Measurements from ENCODE around the gene CHMP6.
"Not testable (repeated sequence)": the region's sequence is repeated elsewhere in the genome, so short reads cannot be mapped to it uniquely, and the experiment has no call there.

The CHMP6 gene

DNA sequence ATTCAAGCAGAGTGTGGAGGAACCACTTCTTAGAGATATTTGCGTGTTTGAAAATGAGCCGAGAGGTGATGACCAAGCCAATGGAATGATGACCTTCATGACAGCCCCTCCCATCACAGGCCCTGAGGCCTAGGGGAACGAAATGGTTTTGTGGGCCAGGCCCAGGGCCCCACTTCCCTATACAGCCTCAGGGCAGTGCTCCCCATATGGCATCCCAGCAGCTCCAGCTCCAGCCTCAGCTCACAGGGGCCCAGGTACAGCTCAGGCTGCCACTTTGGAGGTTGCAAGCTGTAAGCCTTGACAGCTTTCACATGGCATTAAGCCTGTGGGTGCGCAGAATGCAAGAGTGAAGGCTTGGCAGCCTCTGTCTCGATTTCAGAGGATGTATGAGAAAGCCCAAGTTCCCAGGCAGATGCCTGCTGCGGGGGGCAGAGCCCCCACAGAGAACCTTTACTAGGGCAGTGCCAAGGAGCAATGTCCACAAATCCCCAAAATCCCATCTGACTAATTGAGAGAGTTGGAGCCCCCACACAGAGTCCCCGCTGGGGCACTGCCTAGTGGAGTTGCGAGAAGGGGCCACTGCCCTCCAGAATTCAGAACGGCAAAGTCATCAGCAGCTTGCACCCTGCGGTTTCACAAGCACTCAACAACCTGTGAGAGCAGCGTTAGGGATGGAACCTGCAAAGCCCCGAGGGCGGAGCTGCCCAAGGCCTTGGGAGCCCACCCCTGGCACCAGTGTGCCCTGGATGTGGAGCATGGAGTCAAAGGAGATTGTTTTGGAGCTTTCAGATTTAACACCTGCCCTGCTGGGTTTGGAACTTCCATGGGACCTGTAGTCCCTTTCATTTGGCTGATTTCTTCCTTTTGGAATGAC lies 21.2 kb downstream of the CHMP6 start:
- no peak for DNase-seq (ENCODE audit: low read depth)

DNA sequence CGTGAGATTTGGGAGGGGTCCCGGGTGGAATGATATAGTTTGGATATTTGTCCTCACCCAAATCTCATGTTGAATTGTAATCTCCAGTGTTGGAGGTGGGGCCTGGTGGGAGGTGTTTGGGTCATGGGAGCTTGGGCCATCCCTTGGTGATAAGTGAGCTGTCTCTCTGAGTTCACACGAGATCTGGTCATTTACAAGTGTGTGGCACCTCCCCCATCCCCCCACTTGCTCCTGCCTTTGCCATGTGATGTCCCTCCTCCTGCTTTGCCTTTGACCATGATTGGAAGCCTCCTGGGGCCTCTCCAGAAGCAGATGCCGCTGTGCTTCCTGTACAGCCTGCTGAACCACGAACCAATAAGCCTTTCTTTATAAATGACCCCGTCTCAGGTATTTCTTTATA lies 22.0 kb downstream of the CHMP6 start:
- no peak for DNase-seq (ENCODE audit: low read depth)

DNA sequence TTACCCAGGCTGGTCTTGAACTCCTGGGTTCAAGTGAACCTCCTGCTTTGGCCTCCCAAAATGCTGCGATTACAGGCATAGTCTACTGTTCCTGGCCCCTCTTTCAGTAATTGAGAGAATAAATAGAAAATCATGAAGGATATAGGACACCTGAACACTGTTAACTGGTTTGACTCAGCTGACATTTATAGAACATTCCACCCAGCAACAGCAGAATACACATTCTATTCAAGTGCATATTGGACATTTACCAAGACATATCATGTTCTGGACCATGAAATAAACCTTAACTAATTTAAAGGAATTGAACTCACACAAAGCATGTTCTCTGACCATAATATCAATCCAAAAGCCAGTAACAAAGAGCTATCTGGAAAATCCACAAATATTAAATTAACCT lies 23.5 kb downstream of the CHMP6 start:
- no peak for DNase-seq (ENCODE audit: low read depth)

DNA sequence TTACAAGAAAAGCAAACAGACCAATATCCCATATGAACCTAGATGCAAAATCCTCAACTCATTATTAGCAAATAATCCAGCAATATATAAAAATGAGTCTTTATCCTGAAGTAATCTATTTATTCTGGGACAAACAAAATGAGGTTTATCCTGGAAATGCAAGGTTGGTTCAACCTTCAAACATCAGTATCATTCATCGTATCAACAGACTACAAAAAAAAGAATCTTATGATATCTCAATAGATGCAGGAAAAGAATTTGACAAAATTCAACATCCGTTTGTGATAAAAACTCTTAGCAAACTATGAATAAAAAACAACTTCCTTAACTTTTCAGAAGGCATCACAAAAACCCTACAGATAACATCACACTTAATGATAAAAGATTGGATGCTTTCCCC lies 24.9 kb downstream of the CHMP6 start:
- no peak for DNase-seq (ENCODE audit: low read depth)

DNA sequence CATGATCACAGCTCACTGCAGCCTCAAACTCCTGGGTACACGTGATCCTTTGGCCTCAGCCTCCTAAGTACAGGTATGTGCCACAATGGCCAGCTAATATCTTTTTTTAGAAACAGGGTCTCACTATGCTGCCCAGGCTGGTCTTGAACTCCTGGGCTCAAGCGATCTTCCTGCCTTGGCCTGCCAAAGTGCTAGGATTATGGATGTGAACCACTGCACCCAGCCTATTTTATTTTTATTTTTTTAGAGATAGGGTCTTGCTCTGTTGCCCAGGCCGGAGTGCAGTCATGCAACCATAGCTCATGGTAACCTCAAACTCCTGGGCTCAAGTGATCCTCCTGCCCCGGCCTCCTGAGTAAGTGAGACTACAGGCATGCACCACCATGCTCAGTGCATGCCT lies 25.7 kb downstream of the CHMP6 start:
- not testable (repeated sequence) for DNase-seq (ENCODE audit: low read depth)

DNA sequence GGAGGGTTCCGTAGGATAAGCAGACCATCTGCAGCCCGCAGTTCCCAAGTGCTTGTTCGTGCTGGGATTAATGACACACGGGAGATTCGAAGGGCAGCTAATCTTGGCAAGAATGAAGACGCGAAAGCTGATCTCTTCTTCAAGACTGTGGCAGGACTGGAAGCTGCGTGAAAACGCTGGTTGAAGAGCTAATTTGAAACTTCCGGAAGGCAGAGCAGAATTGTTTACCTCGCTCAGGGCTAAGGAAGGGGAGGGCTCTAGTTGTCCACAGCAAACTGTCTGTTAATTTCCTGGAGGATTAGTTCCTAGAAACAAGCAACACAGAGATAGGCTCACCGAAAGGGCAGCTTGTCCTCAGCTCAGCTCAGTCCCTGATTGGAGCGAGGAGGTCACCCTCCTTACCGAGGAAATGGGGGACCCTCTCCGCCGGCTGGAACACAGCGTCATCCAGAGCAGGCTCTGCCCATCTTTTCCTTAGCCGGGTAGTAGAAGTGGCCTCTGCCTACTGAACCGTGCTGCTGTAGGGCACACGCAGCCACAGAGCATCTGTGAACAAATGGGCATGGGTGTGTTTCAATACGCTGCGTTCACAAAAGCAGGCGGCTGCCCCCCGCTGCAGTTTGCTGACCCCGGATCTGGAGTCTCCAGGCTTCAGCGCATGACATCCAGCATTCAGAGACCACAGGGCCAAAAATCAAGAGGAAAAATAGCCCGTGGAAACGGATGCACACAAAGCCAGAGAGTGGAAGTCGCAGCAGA lies 26.6 kb downstream of the CHMP6 start:
- no peak for DNase-seq (ENCODE audit: low read depth)

DNA sequence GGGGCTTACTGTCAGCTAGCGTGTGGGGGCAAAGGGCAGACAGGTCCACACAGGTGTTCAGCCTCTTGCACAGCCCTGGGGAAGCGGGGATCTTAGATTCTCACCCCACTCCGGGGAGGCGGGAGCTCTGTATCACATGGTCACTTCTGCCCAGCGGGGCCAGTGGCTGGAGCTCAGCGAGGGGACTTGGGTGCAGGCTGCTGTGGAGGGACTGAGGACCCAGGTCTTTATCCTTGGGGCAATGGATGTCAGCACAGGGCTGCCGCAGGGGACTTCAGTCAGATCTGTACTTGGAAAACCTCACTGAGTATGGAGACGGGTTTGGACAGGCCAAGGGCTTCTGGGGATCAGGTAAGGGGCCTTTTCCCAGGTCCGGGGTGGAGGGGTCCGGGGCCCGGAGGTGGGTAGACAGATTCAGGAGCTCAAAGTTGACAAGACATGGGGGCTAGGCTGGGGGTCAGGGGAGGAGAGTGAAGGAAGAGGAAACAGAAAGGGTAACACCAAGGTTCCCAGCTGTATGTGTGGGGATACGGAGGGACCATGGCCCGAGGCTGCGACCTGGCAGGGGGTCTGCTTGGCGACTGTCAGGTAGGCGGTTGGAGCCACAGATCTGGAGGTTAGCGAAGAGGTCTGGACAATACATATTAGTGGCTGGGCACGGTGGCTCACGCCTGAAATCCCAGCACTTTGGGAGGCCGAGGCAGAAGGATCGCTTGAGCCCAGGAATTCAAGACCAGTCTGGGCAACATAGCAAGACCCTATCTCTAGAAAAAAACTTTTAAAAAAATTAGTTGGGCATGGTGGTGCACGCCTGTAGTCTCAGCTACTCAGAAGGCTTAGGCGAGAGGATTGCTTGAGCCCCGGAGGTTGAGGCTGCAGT lies 28.2 kb downstream of the CHMP6 start:
- DNase-seq (ENCODE audit: low read depth), result no peak

DNA sequence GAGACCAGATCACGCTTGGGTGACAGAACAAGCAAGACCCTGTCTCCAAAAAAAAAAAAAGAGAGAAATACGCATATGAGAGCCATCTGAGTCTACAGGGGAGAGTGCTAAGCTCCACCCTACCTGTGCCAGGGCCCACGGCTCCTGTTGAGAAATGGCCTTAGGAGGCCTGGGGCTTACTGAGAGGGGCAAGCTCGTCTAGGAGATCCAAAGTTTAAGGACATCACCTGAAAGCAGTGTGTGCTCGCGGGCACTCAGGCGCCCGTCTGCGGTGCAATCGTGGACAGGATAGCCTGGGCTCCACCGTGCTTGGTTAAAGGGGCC lies 28.8 kb downstream of the CHMP6 start:
- DNase-seq (ENCODE audit: low read depth), result no peak

DNA sequence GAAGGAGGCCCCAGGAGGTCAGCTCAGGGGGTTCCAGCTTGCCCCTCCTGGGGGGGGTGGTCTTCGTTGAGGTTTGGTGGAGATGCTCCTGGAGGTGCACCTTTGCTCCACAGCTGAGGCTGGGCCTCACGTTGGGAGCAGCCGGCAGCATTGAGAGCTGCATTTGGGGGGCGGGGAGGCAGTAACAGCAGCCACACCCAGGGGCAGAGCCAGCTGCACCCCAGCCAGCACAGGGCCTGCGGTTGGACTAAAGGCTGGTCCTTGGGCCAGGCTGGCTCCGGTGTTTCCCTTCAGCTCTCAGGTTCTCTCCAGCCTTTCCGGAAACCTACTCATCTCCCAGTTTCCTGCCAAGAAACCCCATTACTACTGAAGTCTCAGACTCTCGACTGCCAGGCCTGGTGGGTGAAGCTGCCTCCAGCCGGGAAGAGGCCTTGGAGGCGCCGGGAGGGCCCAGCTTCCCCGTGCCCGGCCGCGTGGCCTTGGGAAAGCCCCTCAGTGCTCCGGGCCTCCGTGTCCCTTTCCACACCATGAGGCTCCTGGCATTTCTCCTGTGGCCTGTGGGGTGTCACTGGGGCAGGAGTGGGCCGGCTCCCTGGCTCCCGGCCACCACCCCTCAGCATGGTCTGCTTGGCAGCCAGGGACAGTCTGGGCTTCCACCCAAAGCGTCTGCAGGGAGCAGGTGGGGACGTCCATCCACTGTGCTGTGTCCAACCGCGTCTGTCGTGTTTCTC lies 29.3 kb downstream of the CHMP6 start:
- DNase-seq (ENCODE audit: low read depth), result no peak

DNA sequence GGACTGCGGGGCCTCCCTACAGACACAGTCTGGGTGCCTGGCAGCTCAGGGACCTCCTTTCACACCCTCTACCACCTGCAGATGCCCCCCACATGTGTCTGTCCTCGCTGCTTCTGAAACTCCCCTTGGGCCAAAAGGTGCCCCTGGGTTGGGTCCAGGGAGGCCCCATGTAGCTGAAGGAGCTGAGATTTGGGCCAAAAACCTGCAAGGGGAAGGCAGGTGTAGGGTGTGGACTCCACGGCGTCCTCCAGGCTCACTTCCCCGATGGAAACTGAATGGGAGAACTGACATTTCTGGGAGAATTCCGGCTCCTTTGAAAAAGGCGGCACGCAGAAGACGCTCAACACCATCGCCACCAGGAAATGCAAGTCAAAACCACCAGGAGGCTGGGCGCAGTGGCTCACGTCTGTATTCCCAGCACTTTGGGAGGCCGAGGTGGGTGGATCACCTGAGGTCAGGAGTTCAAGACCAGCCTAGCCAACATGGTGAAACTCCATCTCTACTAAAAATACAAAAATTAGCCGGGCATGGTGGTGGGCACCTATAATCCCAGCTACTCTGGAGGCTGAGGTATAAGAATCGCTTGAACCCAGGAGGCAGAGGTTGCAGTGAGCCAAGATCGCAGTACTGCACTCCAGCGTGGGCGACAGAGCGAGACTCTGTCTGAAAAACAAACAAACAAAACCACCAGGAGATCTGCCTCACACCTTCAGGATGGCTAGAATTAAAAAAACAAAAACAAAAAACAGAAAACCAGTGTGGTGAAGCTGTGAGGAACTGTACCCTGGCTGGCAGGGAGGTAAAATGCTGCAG lies 30.1 kb downstream of the CHMP6 start:
- no peak for DNase-seq (ENCODE audit: low read depth)

DNA sequence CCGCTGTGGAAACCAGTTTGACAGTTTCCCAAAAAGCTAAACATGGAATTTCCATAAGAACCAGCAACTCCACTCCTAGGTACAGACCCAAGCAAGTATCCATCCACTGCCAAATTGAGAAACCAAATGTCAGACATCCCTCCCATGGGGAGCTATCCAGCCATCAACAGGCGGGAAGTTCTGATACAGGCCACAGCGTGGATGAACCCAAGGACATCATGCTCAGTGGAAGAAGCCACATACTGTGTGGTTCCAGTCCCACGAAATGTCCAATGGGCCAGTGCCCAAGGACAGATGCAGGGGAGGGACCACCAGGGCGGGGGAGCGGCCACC lies 30.7 kb downstream of the CHMP6 start:
- no peak for DNase-seq (ENCODE audit: low read depth)

DNA sequence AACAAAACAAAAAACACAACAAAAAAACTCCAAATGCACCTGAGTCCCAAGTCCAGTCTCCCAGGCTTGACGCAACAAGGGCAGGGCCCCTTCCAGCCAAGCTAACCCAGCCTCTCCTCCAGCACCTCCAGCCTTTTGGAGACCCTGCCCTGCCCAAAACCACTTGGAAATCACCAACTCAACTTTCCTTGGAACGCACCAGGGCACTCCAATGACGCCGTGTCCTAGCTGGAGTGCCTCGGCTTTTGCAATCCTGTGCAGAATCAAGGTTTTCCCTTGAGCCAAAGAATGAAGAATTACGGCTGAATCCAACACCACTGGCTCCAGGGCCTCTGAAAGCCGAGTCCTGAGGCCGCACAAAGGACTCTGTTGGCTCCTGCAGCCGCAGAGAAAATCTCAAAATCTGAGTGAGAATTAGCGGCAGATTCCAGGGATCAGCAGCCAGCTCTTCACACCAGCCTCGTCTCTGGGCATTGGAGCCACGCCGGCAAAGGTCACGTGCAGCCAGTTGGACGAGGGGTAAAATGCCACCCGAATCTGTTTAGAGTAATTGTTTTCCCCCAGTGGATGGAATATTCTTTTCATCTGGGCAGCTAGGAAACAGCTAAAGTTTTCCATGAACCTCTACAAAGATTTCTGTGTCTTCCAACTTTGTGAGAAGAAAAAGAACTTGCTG lies 33.6 kb downstream of the CHMP6 start:
- no peak for DNase-seq (ENCODE audit: low read depth)

DNA sequence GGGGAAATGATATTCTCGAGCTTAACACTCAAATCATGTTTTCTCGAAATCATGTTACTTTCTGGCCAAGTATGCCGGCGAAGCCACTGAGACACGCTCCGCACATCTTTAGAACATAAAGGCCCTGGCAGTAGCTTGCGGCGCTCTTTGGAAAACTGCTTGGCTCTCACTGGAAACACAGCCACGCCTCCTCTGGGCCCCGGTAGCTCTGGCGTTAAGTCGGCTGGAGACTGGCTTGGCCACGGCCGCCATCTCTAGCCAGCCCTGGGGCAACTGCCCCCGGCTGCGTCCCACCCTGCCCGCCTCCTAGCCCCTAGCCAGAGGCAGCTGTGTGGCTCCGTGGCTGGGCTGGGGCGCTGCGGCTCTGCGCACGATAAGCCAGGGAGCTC lies 34.1 kb downstream of the CHMP6 start:
- no peak for DNase-seq (ENCODE audit: low read depth)

DNA sequence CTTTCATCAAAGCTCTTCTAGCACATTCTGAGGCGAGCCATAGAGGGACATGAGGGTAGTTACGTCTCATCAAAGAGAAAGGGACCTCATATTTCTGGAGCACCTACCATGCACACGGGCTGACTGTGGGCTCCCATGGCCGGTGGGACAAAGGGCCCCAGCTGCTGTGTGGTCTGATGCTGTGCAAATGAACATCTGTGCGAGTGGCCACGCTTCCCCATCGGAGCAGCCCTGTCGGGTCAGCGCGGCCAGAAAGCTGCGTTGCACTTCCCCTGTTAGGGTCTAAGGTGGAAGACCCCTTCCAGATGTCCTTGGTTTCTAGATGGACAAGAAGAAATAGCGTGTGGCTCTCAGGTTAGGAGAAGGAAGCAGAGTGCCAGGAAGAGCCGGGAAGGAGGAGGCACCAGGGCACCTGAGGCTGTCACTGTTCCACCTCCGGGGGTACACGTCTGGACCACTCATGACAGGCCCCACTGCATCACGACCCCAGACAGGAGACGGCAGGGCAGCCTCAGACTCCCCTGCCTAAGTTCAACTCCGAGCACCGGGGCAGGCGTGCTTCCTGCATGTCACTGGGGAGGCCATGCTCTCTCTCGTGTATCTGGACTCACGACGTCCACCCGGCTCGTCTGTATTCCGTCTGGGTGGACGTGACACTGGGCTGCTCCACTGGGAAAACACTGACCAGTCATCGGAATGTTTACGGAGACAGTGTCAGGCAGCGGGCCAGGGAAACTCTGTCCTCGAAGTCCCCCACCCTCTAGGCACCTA lies 34.8 kb downstream of the CHMP6 start:
- no peak for DNase-seq (ENCODE audit: low read depth)

DNA sequence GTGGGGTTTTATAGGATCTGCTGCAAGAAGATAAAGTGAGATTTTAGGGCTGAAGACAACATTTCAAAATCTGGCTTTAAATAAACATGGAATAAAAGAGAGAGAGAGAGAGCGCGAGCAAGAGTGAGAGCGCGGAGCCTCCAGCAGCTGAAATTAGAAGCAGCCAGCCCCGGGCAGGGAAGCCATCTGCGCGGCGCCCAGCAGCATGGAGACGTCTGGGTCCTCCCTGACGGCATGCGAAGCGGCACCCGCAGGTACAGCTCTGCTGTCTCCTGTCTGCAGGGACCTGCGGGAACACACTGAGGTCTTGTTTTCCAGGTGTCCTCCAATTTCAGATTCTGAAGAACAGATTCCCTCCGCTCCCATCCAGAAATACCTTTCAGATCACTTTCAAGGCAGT lies 35.4 kb downstream of the CHMP6 start:
- no peak for DNase-seq (ENCODE audit: low read depth)

DNA sequence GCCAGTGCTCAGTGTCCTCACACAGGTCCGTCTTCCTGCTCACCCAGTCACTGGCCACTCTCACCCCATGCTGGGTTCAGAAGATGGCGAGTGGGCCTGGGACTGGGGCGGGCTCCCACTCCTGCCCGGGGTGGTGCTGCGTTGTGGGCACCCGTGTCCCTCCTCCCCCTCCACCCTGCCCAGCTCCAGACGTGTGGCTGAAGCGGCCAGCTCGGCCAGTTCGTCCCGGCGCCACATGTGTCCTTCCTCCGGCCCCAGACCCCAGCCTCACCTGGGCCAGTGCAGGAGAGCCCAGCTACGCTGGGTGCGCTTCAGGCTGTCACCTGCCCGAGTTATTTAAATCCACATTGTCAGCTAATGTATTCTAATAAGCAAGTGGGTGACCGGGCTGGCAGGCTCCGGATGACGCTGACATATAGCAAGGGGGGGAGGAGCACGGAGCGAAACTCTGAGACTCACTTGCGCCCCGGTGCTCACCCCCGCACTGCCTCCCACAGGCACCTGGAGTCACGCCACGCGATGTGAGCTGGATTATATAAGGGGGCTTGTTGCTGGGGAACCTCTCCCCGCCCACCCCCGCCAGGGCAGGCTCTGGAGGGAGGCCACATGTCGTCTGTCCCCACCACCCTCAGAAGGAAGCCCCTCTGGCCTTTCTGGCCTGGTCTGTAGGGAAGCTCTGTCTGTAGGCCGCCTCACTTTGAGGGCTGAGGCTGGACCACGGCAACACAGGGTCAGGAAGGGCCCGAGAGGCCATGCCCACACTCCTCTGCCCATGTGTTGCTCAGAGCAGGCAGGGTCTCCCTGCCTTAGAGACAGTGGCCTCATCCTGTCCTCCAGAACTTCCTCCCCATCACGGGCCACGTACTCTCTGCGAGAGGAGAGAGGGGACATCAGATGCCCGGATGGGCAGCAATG lies 36.2 kb downstream of the CHMP6 start:
- no peak for DNase-seq (ENCODE audit: low read depth)

DNA sequence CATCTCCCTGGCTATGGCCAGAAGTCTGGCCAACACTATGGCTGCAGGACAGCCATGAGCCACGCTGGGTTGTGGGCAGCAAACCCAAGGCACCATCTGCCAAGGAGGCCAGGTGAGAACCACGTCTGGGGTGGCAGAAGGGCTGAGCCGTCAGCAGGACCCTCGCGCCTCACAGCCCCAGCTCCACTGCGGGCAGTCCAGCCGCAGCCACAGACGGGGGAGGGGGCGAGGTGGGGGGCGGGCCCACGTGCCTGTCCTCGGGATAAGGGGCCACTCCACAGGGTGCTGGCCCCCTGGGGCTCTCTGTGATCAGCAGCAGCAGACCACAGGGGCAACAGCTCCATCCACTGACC lies 36.8 kb downstream of the CHMP6 start:
- no peak for DNase-seq (ENCODE audit: low read depth)

DNA sequence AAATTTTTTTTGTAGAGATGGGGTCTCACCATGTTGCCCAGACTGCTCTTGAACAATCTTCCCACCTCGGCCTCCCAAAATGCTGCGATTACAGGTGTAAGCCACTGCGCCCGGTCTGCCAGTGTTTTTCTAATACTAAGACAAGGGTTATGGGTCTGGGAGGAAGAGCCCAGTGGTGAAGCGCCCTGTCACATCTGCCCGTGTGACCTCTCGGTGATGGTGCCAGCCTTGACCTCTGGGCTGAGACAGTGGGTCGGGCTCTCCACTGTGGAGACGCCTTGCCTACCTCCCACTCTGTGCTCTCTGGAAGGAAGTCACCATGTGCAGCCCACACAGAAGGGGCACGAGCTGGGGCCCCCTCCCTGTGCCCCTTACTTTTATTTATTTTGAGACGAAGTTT lies 38.2 kb downstream of the CHMP6 start:
- DNase-seq (ENCODE audit: low read depth), result no peak

DNA sequence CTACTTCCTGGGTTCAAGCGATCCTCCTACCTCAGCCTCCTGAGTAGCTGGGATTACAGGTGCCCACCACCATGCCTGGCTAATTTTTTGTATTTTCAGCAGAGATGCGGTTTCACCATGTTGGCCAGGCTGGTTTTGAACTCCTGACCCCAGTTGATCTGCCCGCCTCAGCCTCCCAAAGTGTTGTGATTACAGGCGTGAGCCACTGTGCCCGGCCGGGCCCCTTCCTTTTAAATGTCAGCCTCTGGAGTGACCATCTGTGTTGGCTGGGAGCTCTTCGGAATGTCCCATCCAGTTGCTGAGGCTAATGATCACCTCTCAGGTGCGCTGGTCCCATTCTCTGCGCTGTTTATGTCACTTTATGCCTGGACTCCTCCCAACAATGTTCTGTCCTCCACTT lies 38.7 kb downstream of the CHMP6 start:
- not testable (repeated sequence) for DNase-seq (ENCODE audit: low read depth)
